Activated gamma-delta T cell (primary cell): ENCODE results near the gene PSMD2.

ENCODE experiments used
- DNase-seq: peaks from one replicate; lab custom pipeline; 2025; lab: John Stamatoyannopoulos, UW

PSMD2 gene

GRCh38 chr3:184357248-184358123 lies 58.4 kb downstream of the PSMD2 start:
- DNase-seq: no peak

GRCh38 chr3:184358124-184358767 lies 59.2 kb downstream of the PSMD2 start:
- no peak for DNase-seq
